ENCODE measurements around the gene CDK19.
A peak's percentile ranks its signal among the peaks of the same experiment; 100 is the strongest.

Gene CDK19

DNA sequence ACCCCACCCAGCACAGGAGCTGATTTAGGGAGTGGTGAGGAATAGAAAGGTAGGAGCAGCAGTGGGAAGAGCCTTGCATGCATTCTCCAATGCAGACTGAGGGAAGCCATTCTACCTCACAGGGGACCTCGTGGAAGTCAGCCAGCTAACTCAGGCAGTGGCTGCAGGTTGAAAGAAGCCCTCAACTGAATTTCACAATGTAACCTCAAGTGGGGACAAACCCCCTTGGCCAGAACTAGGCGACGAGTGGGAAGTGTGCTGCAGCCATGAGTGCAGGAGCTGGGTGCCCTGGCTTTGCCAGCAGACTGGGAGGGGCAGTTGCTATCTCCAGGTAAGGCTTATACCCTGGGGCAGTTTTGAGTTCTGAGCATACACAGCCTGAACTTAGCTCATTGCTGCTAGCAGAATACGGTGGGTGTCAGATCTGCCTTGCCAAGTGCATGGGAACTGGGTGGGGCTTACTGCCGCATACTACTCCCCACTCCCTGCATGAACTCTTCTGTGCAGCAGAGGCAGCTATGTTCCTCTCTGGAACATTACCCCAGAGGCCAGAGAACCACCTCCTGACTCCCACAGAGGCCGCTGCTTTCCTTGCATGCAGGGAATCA is 126.5 kb downstream of the CDK19 start:
- DNase-seq: peak in 1 of 2 experiments; percentile 20
- TF ChIP-seq GATA1 (IDR thresholded peaks at IDR 0.05; ENCODE audit: low read depth, low read length) (no peak), POLR2A (IDR thresholded peaks at IDR 0.05; ENCODE audit: low read length) (no peak)

- TF ChIP-seq POLR2A (IDR thresholded peaks at IDR 0.05; ENCODE audit: low read length) (no peak), GATA1 (IDR thresholded peaks at IDR 0.05; ENCODE audit: low read depth, low read length) (no peak)
- DNase-seq: no peak
These were observed 127.9 kb downstream of the CDK19 start for GRCh38 chr6:110687326-110687725.

DNA sequence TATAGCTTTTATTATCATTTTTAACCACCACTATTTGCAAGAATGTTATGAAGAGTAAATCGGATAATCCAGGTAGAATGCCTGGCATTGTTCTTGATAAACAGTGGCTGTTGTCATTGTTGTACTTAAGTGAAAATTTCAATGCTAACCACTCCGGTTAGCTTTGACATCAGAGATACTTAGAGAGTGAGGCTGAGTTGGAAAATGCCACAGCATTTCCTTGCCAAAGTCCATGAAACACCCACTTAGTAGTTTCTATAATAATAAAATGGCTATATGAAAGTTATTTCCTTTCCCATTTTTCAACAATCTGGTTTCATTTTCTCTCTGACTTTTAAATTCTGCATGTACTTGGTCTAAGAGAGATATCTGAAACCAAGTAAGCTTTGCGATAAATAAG is 132.0 kb downstream of the CDK19 start:
- no peak for DNase-seq
- TF ChIP-seq POLR2A (IDR thresholded peaks at IDR 0.05; ENCODE audit: low read length) (no peak), GATA1 (IDR thresholded peaks at IDR 0.05; ENCODE audit: low read depth, low read length) (no peak)

- DNase-seq: peak; percentile 86 to 89
- TF ChIP-seq POLR2A (IDR thresholded peaks at IDR 0.05; ENCODE audit: low read length): no peak
These were observed 132.8 kb downstream of the CDK19 start for GRCh38 chr6:110682460-110682853.

GRCh38 chr6:110681543-110682459 is 133.5 kb downstream of the CDK19 start:
- peak; percentile 28 to 78 for DNase-seq
- TF ChIP-seq POLR2A (IDR thresholded peaks at IDR 0.05; ENCODE audit: low read length) (no peak), GATA1 (IDR thresholded peaks at IDR 0.05; ENCODE audit: low read depth, low read length) (no peak)

GRCh38 chr6:110676396-110676795 is 138.9 kb downstream of the CDK19 start:
- DNase-seq: peak in 1 of 2 experiments; percentile 24
- TF ChIP-seq POLR2A (IDR thresholded peaks at IDR 0.05; ENCODE audit: low read length): no peak
- no peak for TF ChIP-seq GATA1 (IDR thresholded peaks at IDR 0.05; ENCODE audit: low read depth, low read length)

- TF ChIP-seq GATA1 (IDR thresholded peaks at IDR 0.05; ENCODE audit: low read depth, low read length) (no peak), POLR2A (IDR thresholded peaks at IDR 0.05; ENCODE audit: low read length) (no peak)
- no peak for DNase-seq
These were observed 141.2 kb downstream of the CDK19 start for GRCh38 chr6:110674096-110674495.

DNA sequence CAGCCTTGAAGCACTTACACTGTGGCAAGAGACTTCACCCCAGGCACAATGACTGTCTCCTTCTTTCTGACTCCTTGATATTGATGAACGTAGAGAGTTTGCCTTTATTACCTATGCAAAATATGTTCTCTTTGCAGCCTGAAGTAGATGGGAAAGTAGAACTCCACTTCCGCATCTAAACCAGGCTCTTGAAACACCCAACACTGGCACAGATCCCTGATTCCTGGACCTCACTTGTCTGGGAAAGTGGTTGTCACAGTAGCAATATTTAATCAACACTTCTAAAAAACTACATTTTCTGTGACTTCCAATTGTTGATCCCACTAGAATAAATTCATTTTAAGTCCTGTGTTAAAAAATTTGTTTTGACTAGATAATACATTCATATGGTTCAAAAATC is 143.1 kb downstream of the CDK19 start:
- no peak for DNase-seq
- no peak for TF ChIP-seq POLR2A (IDR thresholded peaks at IDR 0.05; ENCODE audit: low read length)
- no peak for TF ChIP-seq GATA1 (IDR thresholded peaks at IDR 0.05; ENCODE audit: low read depth, low read length)

- TF ChIP-seq POLR2A (IDR thresholded peaks at IDR 0.05; ENCODE audit: low read length): no peak
- TF ChIP-seq GATA1 (IDR thresholded peaks at IDR 0.05; ENCODE audit: low read depth, low read length): no peak
- no peak for DNase-seq
These were observed 143.8 kb downstream of the CDK19 start for GRCh38 chr6:110671447-110671846.

DNA sequence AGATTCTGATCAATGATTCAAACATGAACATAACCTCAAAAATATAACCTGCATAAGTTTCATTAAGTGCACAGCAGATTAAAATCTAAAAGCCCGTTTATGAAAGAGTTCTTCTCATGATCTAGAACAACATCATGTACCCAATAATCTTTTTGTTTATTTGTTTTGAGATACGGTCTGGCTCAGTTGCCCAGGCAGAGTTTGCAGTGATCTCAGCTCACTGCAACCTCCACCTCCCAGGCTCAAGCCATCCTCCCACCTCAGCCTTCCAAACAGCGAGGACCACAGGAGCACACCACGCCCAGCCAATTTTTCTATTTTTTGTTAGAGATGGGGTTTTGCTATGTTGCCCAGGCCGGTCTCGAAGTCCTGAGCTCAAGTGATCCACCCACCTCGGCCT is 149.7 kb downstream of the CDK19 start:
- TF ChIP-seq POLR2A (IDR thresholded peaks at IDR 0.05; ENCODE audit: low read length) (no peak), GATA1 (IDR thresholded peaks at IDR 0.05; ENCODE audit: low read depth, low read length) (no peak)
- no peak for DNase-seq

DNA sequence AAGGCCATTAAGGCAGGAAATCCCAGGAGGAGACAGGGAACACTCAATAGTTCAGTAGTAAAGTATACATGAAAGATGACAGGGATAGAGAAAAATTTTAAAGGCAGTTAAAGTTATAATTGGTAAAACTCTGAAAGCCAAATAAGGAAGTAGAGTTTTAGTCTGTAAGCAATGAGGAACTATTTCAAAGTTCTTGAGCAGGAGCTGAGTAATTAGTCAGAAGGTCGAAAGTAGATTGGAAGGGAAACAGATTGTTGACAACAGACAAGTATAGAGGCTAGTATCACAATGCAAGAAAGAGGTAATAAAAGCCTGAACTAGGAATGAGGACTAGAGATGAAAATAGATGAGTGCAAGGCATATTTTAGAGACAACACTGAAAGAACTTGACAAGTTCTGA is 150.3 kb downstream of the CDK19 start:
- no peak for DNase-seq
- TF ChIP-seq GATA1 (IDR thresholded peaks at IDR 0.05; ENCODE audit: low read depth, low read length): no peak
- no peak for TF ChIP-seq POLR2A (IDR thresholded peaks at IDR 0.05; ENCODE audit: low read length)

DNA sequence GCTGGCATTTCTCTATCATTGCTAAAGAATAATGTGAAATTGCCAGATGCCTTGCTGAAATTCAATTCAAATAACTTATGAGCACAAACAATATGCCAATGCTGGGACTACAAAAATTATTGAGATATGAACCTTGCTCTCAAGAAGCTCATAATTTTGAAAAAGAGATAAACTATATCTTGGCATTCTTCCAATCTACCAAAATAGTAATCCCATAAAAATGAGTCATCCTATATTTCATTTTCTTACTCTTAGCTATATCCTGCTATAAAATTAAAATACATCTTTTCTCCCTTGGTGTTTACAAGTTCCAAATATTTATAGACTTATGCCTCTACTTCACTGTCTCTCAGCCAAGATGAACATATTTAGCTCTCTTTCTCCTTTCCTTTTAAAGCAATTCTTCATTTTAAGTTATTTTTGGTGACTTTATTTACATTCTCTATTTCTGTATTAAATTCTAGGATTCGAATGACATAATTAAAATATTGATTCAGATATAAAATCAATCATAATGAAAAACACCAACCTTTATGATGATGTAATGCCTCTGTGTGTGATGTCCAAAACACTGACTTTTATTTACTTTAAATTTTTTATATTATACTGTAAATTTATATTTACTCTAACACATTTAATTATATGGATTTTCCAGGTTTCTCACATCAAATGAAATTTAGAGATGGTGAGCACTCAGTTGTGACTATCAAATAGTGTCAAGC is 152.6 kb downstream of the CDK19 start:
- no peak for TF ChIP-seq POLR2A (IDR thresholded peaks at IDR 0.05; ENCODE audit: low read length)
- no peak for TF ChIP-seq GATA1 (IDR thresholded peaks at IDR 0.05; ENCODE audit: low read depth, low read length)
- no peak for DNase-seq

- no peak for TF ChIP-seq GATA1 (IDR thresholded peaks at IDR 0.05; ENCODE audit: low read depth, low read length)
- no peak for TF ChIP-seq POLR2A (IDR thresholded peaks at IDR 0.05; ENCODE audit: low read length)
- DNase-seq: no peak
These were observed 153.9 kb downstream of the CDK19 start for GRCh38 chr6:110661414-110661813.

DNA sequence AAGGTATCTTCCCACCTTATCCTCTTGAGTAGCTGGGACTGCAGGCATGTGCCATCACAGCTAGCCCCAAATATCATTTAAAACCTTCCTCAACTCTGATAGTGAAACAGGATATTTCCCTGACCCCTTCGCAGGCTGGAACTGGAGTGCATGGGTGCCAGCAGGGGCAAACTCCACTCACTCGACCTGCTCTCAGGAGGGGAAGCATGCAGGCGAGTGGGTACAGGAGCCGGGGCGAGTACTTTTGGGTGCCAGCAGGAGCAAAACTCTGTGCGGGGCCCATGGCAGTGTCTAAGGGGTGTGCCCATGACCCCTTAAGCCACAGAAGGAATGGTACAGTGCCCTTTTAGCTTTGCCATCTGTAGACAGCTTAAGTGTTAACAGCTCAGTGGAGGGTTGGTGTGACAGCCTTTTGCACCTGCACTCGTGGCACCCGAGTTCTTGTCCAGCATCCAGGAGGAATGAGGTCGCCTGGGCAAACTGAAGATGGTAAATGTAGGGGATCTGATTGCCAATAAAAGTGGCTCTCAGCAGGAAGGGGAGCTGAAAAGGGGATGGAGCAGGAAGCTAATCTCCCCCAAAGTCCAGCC is 155.1 kb downstream of the CDK19 start:
- TF ChIP-seq POLR2A (IDR thresholded peaks at IDR 0.05; ENCODE audit: low read length): no peak
- no peak for TF ChIP-seq GATA1 (IDR thresholded peaks at IDR 0.05; ENCODE audit: low read depth, low read length)
- no peak for DNase-seq

Measured in erythroblast (primary cell).